ENCODE data around the gene ARL6IP1. TPM values are rescaled to one million over a fixed set of nuclear protein-coding genes. Genes with fewer than 3 reads are reported as not detected.

ARL6IP1 gene
- total RNA-seq, 1 experiment from 2014 or later = 197 TPM

DNA sequence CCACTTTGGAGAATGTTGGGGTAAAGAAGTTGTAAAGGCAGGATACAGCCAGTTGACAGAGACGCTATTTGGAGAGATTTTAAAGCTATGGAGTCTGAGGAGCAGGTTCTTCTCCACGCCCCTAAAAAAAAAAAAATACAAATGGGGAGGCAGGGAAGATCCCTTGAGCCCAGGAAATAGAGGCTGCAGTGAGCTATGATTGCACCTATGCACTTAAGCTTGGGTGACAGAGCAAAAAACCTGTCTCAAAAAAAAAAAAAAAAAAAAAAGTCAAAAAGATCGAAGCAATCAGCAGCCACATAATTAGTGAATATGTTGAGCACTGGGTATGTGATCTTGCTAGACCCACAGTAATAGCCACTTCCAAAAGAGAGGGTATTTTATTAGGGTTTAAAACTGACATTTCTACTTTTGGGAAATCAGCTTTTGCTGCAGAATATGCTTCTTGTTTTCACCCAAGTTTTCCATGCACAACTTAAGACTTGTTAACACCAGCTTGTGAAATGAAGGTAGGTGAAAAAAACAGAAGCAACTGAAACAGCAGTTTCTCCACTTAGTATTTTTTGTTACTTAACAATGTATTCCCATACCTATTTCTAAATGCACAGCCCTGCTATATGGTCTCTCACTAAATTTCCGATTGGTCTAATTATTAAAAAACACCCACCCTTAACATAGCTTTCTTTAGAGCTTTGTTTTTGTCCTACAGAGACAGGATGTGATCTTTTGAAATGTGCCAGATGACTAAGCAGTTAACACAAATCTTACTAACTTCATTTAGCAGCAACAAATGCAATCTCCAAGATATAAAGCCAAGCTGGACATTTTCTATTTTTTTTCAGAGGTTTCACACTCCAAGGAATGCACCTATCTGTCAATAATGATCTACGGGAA is 2.5 kb upstream of the ARL6IP1 start:
- Histone ChIP-seq H3K79me1 (ENCODE audit: insufficient read depth, low read depth, low read length, poor library complexity, severe bottlenecking) (no peaks in the 10 kb centered on the region), H3K23me2 (ENCODE audit: insufficient read length, low read depth, low read length, poor library complexity, severe bottlenecking) (peaks cover 10% of the 10 kb centered on the region), H4K91ac (ENCODE audit: insufficient read length, low read depth, low read length) (no peak overlapping the region), H3K9me3 (ENCODE audit: control insufficient read depth, low read depth, low read length) (no peaks in the 10 kb centered on the region), H3K4me1 (ENCODE audit: insufficient read depth, low read length) (no peaks in the 10 kb centered on the region), H3K23ac (ENCODE audit: insufficient read length, low read depth, low read length) (no peak overlapping the region), H3K14ac (ENCODE audit: insufficient read depth, low read length) (no peak overlapping the region), H3K27ac (ENCODE audit: insufficient read length, low read depth, low read length) (no peak overlapping the region), H3K56ac (ENCODE audit: insufficient read length, low read depth, low read length) (no peak overlapping the region), H4K8ac (replicated peaks; ENCODE audit: insufficient read length, low read depth, low read length) (no peak overlapping the region), H2BK120ac (ENCODE audit: low read depth, low read length, poor library complexity, severe bottlenecking) (no peak overlapping the region), H3K18ac (ENCODE audit: insufficient read length, low read depth, low read length) (no peak overlapping the region), H2BK12ac (ENCODE audit: insufficient read length, low read depth, low read length) (no peak overlapping the region), H3K79me2 (ENCODE audit: insufficient read depth, low read length) (peaks cover 20% of the 10 kb centered on the region), H2BK20ac (ENCODE audit: low read depth, low read length, poor library complexity, severe bottlenecking) (no peak overlapping the region), H2BK15ac (ENCODE audit: low read depth, low read length) (no peak overlapping the region), H4K5ac (ENCODE audit: insufficient read length, low read depth, low read length) (no peak overlapping the region), H3K4me2 (ENCODE audit: insufficient read depth, insufficient read length, low read length) (no peak overlapping the region), H3K27me3 (ENCODE audit: insufficient read depth, low read length) (no peaks in the 10 kb centered on the region), H3T11ph (ENCODE audit: low read length) (no peak overlapping the region), H2AFZ (ENCODE audit: low read length) (no peak overlapping the region), H2BK5ac (ENCODE audit: insufficient read length, low read length) (no peak overlapping the region), H3K9ac (ENCODE audit: extremely low read depth, insufficient read length, low read length) (no peak overlapping the region), H2AK5ac (ENCODE audit: insufficient read length, low read length) (no peak overlapping the region), H3K4ac (ENCODE audit: low read depth, low read length) (no peak overlapping the region), H4K20me1 (ENCODE audit: control insufficient read depth, insufficient read depth, insufficient read length) (no peaks in the 10 kb centered on the region)
- H3K9me3 Mint-ChIP-seq = no peaks in the 10 kb centered on the region; a peak in 1 of 5 replicates
- peak overlapping the region in 1 of 2 experiments; percentile 8; a peak in 2 of 5 replicates for H3K4me3 Mint-ChIP-seq
- peak overlapping the region; percentile 26 to 92 (median 85); a peak in 5 of 7 replicates for H3K27ac Mint-ChIP-seq
- WGBS (ENCODE audit: extremely low coverage, insufficient read length, low lambda C conversion rate) = no CpG with 5 or more reads among the region's 5 CpGs
- peaks cover 15 to 32% (median 29%) of the 10 kb centered on the region in 3 experiments for H3K36me3 Mint-ChIP-seq (ENCODE audit: insufficient read depth in 1 of 3, low read depth in 3 of 3)
- peaks cover 53 to 56% of the 10 kb centered on the region in 2 experiments for H3K4me1 Mint-ChIP-seq
- DNase-seq = no peak
- H3K27me3 Mint-ChIP-seq (ENCODE audit: low read depth) = no peaks in the 10 kb centered on the region
- TF ChIP-seq, protein P1, sequence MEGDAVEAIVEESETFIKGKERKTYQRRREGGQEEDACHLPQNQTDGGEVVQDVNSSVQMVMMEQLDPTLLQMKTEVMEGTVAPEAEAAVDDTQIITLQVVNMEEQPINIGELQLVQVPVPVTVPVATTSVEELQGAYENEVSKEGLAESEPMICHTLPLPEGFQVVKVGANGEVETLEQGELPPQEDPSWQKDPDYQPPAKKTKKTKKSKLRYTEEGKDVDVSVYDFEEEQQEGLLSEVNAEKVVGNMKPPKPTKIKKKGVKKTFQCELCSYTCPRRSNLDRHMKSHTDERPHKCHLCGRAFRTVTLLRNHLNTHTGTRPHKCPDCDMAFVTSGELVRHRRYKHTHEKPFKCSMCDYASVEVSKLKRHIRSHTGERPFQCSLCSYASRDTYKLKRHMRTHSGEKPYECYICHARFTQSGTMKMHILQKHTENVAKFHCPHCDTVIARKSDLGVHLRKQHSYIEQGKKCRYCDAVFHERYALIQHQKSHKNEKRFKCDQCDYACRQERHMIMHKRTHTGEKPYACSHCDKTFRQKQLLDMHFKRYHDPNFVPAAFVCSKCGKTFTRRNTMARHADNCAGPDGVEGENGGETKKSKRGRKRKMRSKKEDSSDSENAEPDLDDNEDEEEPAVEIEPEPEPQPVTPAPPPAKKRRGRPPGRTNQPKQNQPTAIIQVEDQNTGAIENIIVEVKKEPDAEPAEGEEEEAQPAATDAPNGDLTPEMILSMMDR (conservative IDR thresholded peaks at IDR 0.05) = no peak

Data from H9 (cell line).